ENCODE measurements around the gene CFDP1.

The CFDP1 gene

DNA sequence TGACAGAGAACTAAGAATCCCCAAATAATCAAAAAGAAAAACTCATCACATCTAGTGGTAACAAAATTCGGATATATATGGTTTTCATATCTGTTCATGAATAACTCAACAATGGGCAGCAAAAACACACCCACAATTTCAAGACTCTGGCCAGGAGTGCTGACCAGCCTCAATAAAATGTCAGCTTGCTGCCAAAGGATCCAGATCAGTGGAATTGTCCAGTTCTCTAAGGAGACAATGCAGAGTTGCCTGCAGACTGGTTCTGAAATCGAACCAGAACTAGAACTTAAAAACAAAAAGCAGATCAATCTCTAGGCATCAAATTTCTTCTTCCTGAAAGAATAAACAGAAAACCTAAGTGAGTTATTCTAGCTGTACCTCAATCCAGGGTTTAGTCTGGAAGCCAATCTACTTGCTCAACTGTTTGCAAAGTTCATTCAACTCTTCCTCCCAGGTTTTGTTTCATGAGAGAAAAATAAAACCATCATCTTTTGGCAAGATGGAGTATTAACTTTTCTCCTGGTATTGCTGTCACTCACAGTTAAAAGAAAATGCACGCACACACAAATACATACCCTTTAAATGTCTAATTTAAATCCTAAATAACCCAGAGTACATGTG, 61.0 kb downstream of the CFDP1 start:
- no peak for ATAC-seq
- no peak for DNase-seq

DNA sequence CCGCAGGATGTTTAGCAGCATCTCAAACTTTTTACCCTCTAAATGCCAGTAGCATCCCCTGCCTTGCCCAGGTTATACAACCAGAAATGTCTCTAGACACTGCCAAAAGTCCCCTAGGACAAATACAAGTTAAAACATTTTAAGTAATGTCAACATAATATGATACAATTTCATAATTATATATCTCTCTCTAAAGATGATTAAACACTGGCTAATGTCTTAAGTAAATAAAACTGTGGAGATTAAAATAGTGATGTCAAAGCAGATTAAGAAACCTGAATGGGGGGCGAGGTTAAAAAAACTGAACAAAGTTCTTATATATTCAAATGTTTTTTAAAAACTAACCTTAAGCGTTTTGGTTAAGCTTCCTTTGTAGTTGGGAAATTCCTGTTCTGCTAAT, 62.1 kb downstream of the CFDP1 start:
- DNase-seq (no peak), ATAC-seq (no peak)

DNA sequence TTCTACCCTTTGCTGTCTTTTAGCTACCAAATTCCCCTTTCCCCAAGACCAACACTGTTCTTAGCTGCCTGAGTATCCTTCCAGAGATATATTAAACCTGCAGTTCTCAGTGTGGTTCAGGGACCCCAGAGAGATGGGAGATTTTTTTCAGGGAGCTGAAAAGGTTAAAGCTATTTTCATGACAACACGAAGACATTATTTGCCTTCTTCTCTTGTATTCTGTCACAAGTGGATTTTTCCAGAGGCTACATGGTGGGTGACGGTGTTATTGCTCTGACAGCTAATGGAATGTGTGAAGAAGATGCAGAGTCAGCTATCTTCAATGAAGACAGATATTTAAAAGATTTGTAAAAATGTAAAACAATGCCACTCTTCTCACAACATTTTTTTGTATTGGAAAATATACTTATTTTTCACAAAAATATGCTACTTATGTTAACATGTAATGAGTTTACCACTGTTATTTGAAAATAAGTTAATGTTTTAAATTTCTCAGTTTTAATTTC, 69.0 kb downstream of the CFDP1 start:
- no peak for DNase-seq
- ATAC-seq, result no peak

GRCh38 chr16:75362846-75363245, 70.5 kb downstream of the CFDP1 start:
- DNase-seq (no peak), ATAC-seq (no peak)

- no peak for ATAC-seq
- no peak for DNase-seq
These were observed 71.4 kb downstream of the CFDP1 start for GRCh38 chr16:75361936-75362335.

DNA sequence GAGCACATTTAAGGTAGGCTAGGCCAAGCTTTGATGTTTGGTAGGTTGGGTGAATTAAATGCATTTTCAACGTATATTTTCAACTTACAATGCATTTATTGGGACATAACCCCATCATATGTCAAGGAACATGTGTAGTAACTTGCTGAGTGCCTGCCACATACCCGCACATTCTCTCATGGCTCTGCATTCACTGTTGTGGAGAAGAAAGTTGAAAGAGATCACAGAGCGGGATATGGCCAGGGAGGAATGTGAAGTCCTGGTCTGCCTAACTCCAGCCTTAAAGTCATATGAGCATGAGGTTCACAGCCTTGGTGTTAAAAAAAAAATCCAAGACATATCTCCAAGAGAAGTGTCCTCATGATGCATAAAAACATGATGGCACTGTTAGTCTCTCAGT, 79.1 kb downstream of the CFDP1 start:
- ATAC-seq, result no peak

DNA sequence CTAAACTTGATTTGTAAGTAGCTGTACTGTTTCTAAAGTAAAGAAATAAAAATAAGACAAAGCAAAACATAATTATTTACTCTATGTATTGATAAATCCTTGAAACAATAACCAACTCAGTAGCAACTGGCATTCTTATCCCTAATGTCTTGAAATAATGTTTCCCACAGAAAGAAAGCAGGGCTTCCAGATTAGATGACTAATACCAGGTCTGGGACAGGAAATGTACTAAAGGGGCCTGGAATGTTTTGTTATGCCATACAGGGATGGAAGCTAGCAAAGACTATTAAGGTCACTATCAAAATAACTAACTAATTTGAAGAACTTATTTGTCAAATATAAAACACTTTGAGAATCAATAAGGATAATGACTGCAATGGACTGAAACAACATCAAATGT, 82.1 kb downstream of the CFDP1 start:
- ATAC-seq (no peak), DNase-seq (no peak)

More for the DNA sequence above, 79.1 kb downstream of the CFDP1 start:
- DNase-seq, result no peak

DNA sequence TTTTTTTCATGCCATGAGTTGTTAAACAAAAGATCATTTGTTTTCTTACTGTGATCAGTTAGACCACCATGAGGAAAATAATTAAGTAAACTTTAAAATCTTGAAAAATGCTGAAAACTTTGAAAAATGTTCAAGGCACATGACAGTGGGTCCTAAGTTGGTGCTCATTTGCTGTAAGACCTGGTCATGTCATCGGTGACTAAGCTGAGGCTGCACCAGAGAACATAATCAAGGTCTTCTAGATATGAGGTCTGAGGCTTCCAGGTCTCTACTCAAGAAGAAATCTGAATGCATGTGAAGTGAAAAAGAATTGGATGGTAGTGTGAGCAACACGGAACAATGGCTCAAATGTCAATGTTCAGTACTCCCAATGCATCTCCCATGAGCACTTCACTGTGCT, 87.6 kb downstream of the CFDP1 start:
- DNase-seq, result no peak
- no peak for ATAC-seq

DNA sequence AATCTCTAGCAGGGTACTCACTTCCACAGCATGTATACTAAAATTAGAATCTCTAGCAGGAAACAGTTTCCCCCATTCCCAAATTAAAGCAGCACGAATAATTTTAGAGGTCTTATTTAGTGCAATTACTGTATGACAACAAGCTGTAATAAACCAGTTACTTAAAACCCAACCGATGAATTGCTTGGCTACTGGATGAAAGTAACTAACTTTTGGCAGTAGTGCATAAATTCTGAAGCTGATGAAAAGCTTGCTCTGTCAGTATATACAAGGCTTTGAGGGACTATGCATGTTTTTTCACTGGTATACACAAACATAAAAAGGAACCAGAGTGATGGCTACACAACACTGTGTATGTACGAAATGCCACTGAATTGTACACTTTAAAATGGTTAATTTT, 89.4 kb downstream of the CFDP1 start:
- DNase-seq (no peak), ATAC-seq (no peak)

DNA sequence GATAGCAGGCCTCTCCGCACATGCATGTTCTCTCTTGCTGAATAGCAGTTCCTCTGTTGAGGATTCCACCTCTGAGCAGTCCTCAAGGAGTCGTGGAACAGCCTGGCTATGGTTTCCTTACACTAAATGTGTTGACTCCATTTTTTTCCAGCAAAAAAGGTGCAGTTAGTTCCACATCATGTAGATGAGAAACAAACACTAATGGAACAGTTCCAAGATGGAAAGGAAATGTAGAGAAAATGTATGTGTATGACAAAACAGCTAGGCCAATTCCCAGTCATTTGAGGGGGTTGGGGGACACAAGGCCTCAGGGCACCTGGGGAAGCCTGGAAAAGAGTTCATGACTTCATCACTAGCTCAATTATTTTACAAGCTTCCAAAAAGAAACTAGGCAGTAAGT, 90.0 kb downstream of the CFDP1 start:
- ATAC-seq, result no peak
- DNase-seq, result no peak

GRCh38 chr16:75342308-75342811, 90.9 kb downstream of the CFDP1 start:
- DNase-seq (no peak), ATAC-seq (no peak)

DNA sequence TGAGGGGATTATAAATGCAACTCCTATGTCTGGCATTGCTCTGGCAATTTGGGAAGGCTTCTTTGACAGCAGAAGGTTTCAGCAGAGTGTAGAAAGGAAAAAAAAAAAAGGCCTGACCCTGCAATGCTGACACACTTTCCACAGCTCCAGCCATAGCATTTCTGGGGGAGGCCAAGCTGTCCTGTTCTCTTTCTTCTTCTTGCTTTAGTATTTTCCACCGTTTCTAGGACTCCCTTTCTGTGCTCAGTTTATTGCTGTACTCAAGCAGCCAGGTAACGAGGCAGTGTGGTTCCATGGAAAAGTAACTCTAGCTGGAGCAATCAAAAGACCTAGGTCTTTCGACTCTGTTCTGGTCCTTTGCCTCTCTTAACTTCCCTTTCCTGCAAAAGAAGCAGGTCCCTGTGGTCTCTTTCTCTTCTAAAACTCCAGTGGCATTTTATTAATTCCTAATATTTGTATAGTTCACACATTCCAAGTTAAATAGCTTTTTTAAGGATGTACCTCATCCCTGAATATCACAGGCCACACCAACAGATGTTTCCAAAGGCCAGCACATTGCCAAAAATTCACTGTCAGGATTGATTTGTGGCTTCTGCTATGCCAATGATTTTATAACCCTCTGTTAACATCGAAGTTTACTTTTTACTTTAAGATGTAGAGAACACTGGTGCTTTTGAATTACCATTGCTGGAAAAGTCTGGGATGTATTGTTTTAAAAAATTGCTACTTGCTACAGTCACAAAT, 91.6 kb downstream of the CFDP1 start:
- no peak for DNase-seq

DNA sequence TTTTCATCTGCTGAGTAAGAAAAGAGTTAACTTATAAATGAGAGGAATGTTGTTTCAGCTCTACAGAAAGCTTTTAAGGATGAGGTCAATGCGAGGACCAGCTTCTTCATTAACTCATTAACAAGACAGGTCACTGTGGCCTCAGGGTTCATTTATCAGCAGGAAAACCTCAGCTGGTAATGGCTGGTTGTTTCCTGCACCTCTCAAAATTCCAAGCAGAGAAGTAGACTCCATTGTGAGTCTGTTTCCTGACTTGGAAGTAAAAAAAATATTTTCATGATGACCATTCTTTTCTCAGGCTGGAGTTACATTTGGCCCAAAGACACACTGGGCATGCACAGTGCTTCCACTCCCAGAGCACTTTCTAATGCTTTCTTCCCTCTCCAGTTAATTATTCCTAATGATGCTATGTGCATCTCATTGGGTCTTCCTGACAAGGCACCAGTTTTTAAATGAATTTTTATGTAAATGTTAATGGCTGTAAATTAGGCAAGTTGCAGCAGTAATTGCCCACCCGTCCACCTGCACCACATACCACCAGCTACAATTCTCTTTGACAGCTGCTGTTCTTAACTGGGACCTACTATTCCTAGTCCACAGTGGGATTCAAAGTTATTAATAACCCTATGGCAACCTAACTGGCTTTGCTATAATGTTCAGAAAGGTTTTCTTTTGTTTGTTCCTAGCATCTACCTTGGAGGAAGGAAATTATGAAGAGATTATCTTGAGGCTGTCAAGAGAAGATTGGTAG, 92.4 kb downstream of the CFDP1 start:
- ATAC-seq (no peak), DNase-seq (no peak)

More for the DNA sequence above, 91.6 kb downstream of the CFDP1 start:
- ATAC-seq, result no peak

DNA sequence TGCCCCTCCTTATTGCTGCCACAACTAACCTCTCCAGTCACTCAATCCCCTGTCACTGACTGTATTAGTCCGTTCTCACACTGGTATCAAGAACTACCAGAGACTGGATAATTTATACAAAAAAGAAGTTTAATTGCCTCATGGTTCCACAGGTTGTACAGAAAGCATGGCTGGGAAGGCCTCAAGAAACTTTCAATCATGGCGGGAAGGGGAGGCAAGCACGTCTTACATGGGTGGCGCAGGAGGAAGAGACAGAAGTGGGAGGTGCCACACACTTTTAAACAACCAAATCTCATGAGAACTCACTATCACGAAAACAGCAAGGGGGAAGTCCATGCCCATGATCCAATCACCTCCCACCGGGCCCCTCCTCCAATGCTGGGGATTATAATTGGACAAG, 95.9 kb downstream of the CFDP1 start:
- ATAC-seq (no peak), DNase-seq (no peak)

- DNase-seq, result no peak
- ATAC-seq, result no peak
These were observed 96.8 kb downstream of the CFDP1 start for GRCh38 chr16:75336521-75336920.

DNA sequence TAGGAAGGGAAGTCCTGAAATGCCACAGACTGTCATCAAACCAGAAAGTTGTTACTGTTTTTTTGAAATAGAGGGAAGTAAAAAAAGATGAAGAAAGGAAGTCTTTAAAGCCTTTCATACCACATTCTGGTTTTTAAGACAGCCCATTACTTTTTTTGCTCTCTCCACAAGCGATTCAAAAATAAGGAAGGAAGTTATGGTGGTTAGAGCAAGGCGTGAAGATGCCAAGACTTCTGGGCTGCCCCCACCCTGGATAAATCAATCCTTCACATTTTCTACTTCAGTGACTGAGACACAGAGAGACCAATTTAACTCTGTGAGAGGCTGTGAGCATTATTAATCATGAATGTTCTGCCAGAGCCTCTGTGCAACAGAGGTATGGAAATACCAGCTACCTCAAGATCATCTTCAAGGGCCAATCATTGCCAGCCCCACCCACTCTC, 99.6 kb downstream of the CFDP1 start:
- no peak for ATAC-seq

GRCh38 chr16:75329943-75330342, 103.4 kb downstream of the CFDP1 start:
- DNase-seq (no peak), ATAC-seq (no peak)

More for the DNA sequence above, 99.6 kb downstream of the CFDP1 start:
- DNase-seq, result no peak

DNA sequence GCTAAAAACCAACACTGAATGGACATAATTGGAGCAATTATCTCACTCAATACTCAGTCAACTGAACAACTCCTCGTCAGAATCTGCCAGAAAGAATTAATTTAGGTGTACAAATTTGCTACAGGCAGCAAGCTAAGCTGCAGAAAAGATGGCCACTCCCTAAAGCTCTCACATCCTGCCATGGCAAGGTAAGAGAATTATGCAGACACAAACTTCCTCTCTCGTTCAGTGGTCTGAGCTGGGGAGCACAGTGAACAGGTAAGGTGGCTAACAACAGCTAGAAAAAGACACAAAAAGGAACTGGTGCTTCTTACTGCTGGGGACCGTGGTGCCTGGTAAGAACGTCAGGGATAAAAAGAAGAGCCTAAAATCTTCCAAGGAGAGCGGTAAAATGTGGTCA, 107.0 kb downstream of the CFDP1 start:
- no peak for DNase-seq
- ATAC-seq, result no peak

DNA sequence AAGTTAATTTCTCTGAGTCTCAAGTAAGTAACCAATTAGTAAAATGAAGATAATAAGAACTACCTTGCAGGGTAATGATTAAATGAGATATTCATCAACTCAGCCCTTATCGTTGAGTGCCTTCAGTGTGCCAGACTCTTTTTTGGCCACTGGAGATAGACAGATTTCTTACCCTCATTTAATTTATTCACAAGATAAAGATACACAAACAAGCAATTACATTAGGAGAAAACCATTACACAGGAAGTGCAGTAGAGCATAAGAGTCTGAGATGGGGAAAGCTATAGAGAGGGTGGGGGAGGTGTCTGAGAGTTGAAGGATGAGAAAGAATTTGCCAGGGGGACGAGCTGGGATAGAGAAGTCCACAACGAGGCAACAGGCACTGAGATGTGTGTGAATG, 109.4 kb downstream of the CFDP1 start:
- DNase-seq, result no peak
- no peak for ATAC-seq

DNA sequence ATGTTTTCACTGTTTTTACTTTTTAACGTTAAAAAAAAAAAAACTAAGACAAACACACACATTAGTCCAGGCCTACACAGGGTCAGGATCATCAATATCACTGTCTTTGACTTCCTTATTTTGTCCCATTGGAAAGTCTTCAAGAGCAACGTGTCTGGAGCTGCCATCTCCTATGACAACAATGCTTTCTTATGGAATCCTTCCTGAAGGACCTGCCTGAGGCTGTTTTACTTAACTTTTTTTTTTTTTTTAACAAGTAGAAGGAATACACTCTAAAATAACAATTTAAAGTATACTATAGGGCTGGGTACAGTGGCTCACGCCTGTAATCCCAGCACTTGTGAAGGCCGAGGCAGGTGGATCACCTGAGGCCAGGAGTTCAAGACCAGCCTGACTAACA, 110.1 kb downstream of the CFDP1 start:
- ATAC-seq (no peak), DNase-seq (no peak)

DNA sequence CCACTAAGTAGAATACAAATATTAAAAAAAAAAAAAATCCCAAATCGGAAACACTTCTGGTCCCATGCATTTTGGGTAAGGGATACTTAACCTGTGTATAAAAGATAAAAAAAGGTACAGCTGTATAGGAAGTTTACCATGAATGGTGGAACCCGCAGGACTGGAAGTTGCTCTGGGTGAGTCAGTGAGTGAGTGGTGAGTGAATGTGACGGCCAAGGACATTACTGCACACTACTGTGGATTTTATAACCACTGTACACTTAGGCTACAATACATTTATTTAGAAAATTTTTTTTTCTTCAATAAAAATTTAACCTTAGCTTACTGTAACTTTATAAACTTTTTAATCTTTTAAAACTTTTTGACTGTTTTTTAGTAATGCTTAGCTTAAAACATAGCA, 110.6 kb downstream of the CFDP1 start:
- DNase-seq, result no peak

GRCh38 chr16:75320435-75320834, 112.9 kb downstream of the CFDP1 start:
- DNase-seq (no peak), ATAC-seq (no peak)

More for the DNA sequence above, 110.6 kb downstream of the CFDP1 start:
- no peak for ATAC-seq

Measured in stimulated activated naive CD8-positive, alpha-beta T cell treated with anti-CD3 and anti-CD28 coated beads, Interleukin-15, Interleukin-2, amounts not matched to agents 100 U/mL and 50 U/mL, for 24 hours (primary cell).